HEK293 (cell line): ENCODE measurements around the gene METTL26.

ENCODE experiments used
- CTCF ChIA-PET: fragments of 350-600 bp; formaldehyde crosslinking; extraction: SDS; loops from one replicate; lab custom pipeline; 2021; ENCODE audit warnings: antibody characterized with exemption; lab: Yijun Ruan, JAX
- POLR2A ChIA-PET: fragments of 300-600 bp; formaldehyde crosslinking; extraction: SDS; loops from one replicate; lab custom pipeline; 2020; ENCODE audit warnings: antibody characterized with exemption, inconsistent platforms; lab: Yijun Ruan, JAX
- H3K27ac ChIP-seq: fragments of 200-500 bp; sonication (Bioruptor generic); 2 replicates; pipeline ENCODE4 v1.5.1; 2014; ENCODE audit warnings: low read depth, low read length, control low read depth, inconsistent platforms; ENCODE audit errors: extremely low read depth
- H3K36me3 ChIP-seq, 2 experiments: fragments of 200-500 bp in 1 of 2; sonication (Bioruptor generic) in 1 of 2; 1 replicate in 1 of 2; 2 replicates in 1 of 2; pipeline ENCODE4 v1.5.1; 2014 to 2017; ENCODE audit warnings: inconsistent platforms in 2 of 2, low read length in 2 of 2; ENCODE audit not compliant: control insufficient read depth in 2 of 2, insufficient read depth in 1 of 2
- H3K4me1 ChIP-seq: fragments of 200-500 bp; sonication (Bioruptor generic); 2 replicates; pipeline ENCODE4 v1.5.1; 2014; ENCODE audit warnings: mild to moderate bottlenecking, low read length, inconsistent platforms; ENCODE audit not compliant: control insufficient read depth, insufficient read depth
- H3K4me3 ChIP-seq: 2 replicates; pipeline ENCODE4 v1.5.1; 2011; ENCODE audit warnings: low read depth, mild to moderate bottlenecking, control low read depth, low read length, moderate library complexity
- H3K9me3 ChIP-seq: fragments of 200-500 bp; sonication (Bioruptor generic); 2 replicates; pipeline ENCODE4 v1.5.1; 2014; ENCODE audit warnings: low read depth, low read length, inconsistent platforms; ENCODE audit not compliant: control insufficient read depth, insufficient read depth
- HOXA7 ChIP-seq: sonication (generic); formaldehyde crosslinking; IDR thresholded peaks from 2 replicates; pipeline ENCODE4 v1.8.1; 2022; ENCODE audit warnings: missing genetic modification reagents, borderline replicate concordance
- MEIS1 ChIP-seq: sonication (generic); formaldehyde crosslinking; IDR thresholded peaks from 2 replicates; pipeline ENCODE4 v1.8.1; 2022; ENCODE audit warnings: missing genetic modification reagents, mild to moderate bottlenecking, borderline replicate concordance
- SALL2 ChIP-seq: fragments of 450-650 bp; formaldehyde crosslinking; IDR thresholded peaks from 2 replicates; pipeline ENCODE4 v1.5.0; 2017; ENCODE audit warnings: missing biosample characterization, mild to moderate bottlenecking, missing genetic modification characterization, borderline replicate concordance
- TRIM28 ChIP-seq: IDR thresholded peaks from 2 replicates; pipeline ENCODE4 v1.6.1; 2011; ENCODE audit warnings: low read length, control low read depth, borderline replicate concordance
- ZNF114 ChIP-seq: fragments of 450-650 bp; formaldehyde crosslinking; IDR thresholded peaks from 2 replicates; pipeline ENCODE4 v1.5.0; 2017; ENCODE audit warnings: missing biosample characterization, missing genetic modification characterization
- ZNF155 ChIP-seq: fragments of 450-650 bp; formaldehyde crosslinking; IDR thresholded peaks from 2 replicates; pipeline ENCODE4 v1.5.1; 2016; ENCODE audit warnings: missing biosample characterization, missing genetic modification characterization
- ZNF202 ChIP-seq: fragments of 450-650 bp; formaldehyde crosslinking; IDR thresholded peaks from 2 replicates; pipeline ENCODE4 v1.5.1; 2016; ENCODE audit warnings: missing biosample characterization, missing genetic modification characterization, borderline replicate concordance
- ZNF366 ChIP-seq: fragments of 450-650 bp; formaldehyde crosslinking; conservative IDR thresholded peaks from 2 replicates; pipeline ENCODE4 v1.5.1; 2016; ENCODE audit warnings: missing biosample characterization, missing genetic modification characterization
- ZNF560 ChIP-seq: fragments of 450-650 bp; formaldehyde crosslinking; IDR thresholded peaks from 2 replicates; pipeline ENCODE4 v1.5.1; 2017; ENCODE audit warnings: missing biosample characterization, missing genetic modification characterization, borderline replicate concordance
- ZNF561 ChIP-seq: fragments of 450-650 bp; IDR thresholded peaks from 2 replicates; pipeline ENCODE4 v1.5.1; 2018; ENCODE audit warnings: missing biosample characterization, missing genetic modification characterization, borderline replicate concordance
- ZNF600 ChIP-seq: fragments of 450-650 bp; formaldehyde crosslinking; IDR thresholded peaks from 2 replicates; pipeline ENCODE4 v1.5.1; 2016; ENCODE audit warnings: missing biosample characterization, missing genetic modification characterization
- ZNF747 ChIP-seq: fragments of 450-650 bp; formaldehyde crosslinking; IDR thresholded peaks from 2 replicates; pipeline ENCODE4 v1.5.1; 2016; ENCODE audit warnings: missing biosample characterization, missing genetic modification characterization
- ZNF768 ChIP-seq: fragments of 450-650 bp; formaldehyde crosslinking; IDR thresholded peaks from 2 replicates; pipeline ENCODE4 v1.5.1; 2018; ENCODE audit warnings: missing biosample characterization, mild to moderate bottlenecking, missing genetic modification characterization
- ZSCAN30 ChIP-seq: fragments of 450-650 bp; IDR thresholded peaks from 2 replicates; pipeline ENCODE4 v1.5.1; 2018; ENCODE audit warnings: missing biosample characterization, mild to moderate bottlenecking, missing genetic modification characterization, moderate library complexity
- TF ChIP-seq, protein P1 (sequence below): fragments of 450-650 bp; formaldehyde crosslinking; IDR thresholded peaks from 2 replicates; pipeline ENCODE4 v1.5.1; 2017; ENCODE audit warnings: missing biosample characterization, missing genetic modification characterization
- TF ChIP-seq, protein P2 (sequence below): fragments of 450-650 bp; formaldehyde crosslinking; IDR thresholded peaks from 2 replicates; pipeline ENCODE4 v1.5.1; 2016; ENCODE audit warnings: missing biosample characterization, missing genetic modification characterization

Gene METTL26

DNA sequence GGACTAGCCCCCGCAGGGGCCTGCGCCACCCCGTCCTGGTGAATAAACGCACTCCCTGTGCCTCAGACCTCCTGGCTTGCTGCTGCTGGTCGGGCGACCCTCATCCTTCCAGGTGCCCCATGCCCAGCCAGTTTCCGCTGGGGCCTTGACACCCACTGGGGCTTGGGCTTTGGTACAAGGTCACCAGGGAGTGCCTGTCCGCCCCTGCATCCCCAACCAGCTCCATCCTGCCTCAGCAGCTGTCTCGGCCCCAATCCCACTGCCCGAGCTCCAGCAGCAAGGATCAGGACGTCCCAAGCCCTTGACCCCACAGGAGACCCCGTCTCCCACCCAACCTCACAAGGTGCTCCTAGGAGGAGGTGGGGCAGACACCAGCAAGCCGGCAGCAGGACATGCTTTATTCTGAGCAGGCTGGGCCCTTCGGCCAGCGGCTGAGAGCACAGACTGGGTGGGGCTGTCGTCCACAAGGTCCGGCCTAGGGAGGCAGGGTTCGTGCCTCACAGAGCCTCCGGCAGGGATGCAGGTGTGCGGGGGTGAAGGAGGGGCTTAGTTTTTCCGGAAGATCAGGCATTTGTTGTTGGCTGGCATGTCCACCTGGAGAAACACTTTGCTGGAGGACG, 1.9 kb downstream of the METTL26 start:
- Histone ChIP-seq H3K27ac (no peak overlapping the region), H3K9me3 (no peaks in the 10 kb centered on the region), H3K36me3 (peaks cover 0 to 20% of the 10 kb centered on the region in 2 experiments; a peak in 1 of 3 replicates), H3K4me1 (peaks cover 4% of the 10 kb centered on the region; the same call in 1 of the 2 replicates), H3K4me3 (no peak overlapping the region)
- TF ChIP-seq ZNF155 (tag by site-specific recombination) (no peak), SALL2 (tag by site-specific recombination) (no peak), TRIM28 (no peak), ZNF768 (tag by site-specific recombination) (no peak), ZNF560 (tag by site-specific recombination) (no peak), ZNF366 (tag by site-specific recombination) (no peak), ZNF202 (no peak), MEIS1 (CRISPR knock-in tag) (no peak)
- POLR2A ChIA-PET, result interaction anchor here (1.3 kb wide), 1 partner anchor 10 kb away, joined by 3 read pairs; no protein-coding TSS in a partner anchor
- CTCF ChIA-PET, result no interaction called here

DNA sequence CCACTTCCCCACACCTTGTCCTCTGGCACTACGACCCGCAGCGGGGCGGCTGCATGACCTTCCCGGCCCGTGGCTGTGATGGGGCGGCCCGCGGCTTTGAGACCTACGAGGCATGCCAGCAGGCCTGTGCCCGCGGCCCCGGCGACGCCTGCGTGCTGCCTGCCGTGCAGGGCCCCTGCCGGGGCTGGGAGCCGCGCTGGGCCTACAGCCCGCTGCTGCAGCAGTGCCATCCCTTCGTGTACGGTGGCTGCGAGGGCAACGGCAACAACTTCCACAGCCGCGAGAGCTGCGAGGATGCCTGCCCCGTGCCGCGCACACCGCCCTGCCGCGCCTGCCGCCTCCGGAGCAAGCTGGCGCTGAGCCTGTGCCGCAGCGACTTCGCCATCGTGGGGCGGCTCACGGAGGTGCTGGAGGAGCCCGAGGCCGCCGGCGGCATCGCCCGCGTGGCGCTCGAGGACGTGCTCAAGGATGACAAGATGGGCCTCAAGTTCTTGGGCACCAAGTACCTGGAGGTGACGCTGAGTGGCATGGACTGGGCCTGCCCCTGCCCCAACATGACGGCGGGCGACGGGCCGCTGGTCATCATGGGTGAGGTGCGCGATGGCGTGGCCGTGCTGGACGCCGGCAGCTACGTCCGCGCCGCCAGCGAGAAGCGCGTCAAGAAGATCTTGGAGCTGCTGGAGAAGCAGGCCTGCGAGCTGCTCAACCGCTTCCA, 2.6 kb downstream of the METTL26 start:
- H3K27ac ChIP-seq, result no peak overlapping the region
- peaks cover 0 to 20% of the 10 kb centered on the region in 2 experiments; a peak in 1 of 3 replicates for H3K36me3 ChIP-seq
- ChIA-PET CTCF (no interaction called here), POLR2A (interaction anchor here (1.3 kb wide), 1 partner anchor 9 kb away, joined by 3 read pairs; no protein-coding TSS in a partner anchor)
- H3K4me1 ChIP-seq, result peaks cover 4% of the 10 kb centered on the region; the same call in 1 of the 2 replicates
- no peaks in the 10 kb centered on the region for H3K9me3 ChIP-seq
- no peak overlapping the region for H3K4me3 ChIP-seq
- TF ChIP-seq ZSCAN30 (no peak), ZNF114 (tag by site-specific recombination) (no peak), HOXA7 (CRISPR knock-in tag) (no peak), ZNF747 (no peak), ZNF561 (no peak)
- TF ChIP-seq, protein P1, sequence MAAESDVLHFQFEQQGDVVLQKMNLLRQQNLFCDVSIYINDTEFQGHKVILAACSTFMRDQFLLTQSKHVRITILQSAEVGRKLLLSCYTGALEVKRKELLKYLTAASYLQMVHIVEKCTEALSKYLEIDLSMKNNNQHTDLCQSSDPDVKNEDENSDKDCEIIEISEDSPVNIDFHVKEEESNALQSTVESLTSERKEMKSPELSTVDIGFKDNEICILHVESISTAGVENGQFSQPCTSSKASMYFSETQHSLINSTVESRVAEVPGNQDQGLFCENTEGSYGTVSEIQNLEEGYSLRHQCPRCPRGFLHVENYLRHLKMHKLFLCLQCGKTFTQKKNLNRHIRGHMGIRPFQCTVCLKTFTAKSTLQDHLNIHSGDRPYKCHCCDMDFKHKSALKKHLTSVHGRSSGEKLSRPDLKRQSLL, result peak; percentile 65

DNA sequence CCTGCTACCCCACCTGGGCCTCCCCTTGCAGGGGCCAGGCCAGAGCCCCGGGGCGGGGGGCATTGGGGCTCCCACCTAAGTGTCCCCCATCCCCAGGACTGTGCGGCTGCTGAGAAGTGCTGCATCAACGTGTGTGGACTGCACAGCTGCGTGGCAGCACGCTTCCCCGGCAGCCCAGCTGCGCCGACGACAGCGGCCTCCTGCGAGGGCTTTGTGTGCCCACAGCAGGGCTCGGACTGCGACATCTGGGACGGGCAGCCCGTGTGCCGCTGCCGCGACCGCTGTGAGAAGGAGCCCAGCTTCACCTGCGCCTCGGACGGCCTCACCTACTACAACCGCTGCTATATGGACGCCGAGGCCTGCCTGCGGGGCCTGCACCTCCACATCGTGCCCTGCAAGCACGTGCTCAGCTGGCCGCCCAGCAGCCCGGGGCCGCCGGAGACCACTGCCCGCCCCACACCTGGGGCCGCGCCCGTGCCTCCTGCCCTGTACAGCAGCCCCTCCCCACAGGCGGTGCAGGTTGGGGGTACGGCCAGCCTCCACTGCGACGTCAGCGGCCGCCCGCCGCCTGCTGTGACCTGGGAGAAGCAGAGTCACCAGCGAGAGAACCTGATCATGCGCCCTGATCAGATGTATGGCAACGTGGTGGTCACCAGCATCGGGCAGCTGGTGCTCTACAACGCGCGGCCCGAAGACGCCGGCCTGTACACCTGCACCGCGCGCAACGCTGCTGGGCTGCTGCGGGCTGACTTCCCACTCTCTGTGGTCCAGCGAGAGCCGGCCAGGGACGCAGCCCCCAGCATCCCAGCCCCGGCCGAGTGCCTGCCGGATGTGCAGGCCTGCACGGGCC, 3.4 kb downstream of the METTL26 start:
- TF ChIP-seq, protein P2, sequence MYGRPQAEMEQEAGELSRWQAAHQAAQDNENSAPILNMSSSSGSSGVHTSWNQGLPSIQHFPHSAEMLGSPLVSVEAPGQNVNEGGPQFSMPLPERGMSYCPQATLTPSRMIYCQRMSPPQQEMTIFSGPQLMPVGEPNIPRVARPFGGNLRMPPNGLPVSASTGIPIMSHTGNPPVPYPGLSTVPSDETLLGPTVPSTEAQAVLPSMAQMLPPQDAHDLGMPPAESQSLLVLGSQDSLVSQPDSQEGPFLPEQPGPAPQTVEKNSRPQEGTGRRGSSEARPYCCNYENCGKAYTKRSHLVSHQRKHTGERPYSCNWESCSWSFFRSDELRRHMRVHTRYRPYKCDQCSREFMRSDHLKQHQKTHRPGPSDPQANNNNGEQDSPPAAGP (tag by site-specific recombination), result no peak
- TF ChIP-seq ZNF600 (tag by site-specific recombination), result peak; percentile 75; the same call in 1 of the 2 replicates
- Histone ChIP-seq H3K27ac (no peak overlapping the region), H3K9me3 (no peaks in the 10 kb centered on the region), H3K36me3 (peaks cover 0 to 20% of the 10 kb centered on the region in 2 experiments; a peak in 1 of 3 replicates), H3K4me1 (peaks cover 4% of the 10 kb centered on the region; the same call in 1 of the 2 replicates), H3K4me3 (no peak overlapping the region)
- ChIA-PET POLR2A (interaction anchor here (1.3 kb wide), 1 partner anchor 8 kb away, joined by 3 read pairs; no protein-coding TSS in a partner anchor), CTCF (no interaction called here)
